HG02798 (cell line): Measurements from ENCODE around the gene CASD1.

Source experiments
- ATAC-seq: cut with Tn5 transposase; IDR thresholded peaks from one replicate; pipeline ENCODE4 v1.9.1; 2021; ENCODE audit warnings: mild to moderate bottlenecking; ENCODE audit not compliant: unreplicated experiment, poor library complexity

CASD1 gene

GRCh38 chr7:94512735-94513564 is 3.3 kb downstream of the CASD1 start:
- ATAC-seq = no peak

- ATAC-seq = no peak
Observed at GRCh38 chr7:94513565-94513860, 3.9 kb downstream of the CASD1 start.

- no peak for ATAC-seq
Observed at GRCh38 chr7:94514140-94514889, 4.7 kb downstream of the CASD1 start.

- no peak for ATAC-seq
Observed at GRCh38 chr7:94514917-94515316, 5.3 kb downstream of the CASD1 start.

GRCh38 chr7:94525923-94526322 is 16.3 kb downstream of the CASD1 start:
- no peak for ATAC-seq

- no peak for ATAC-seq
Observed at GRCh38 chr7:94529516-94529915, 19.9 kb downstream of the CASD1 start.

- no peak for ATAC-seq
Observed at GRCh38 chr7:94530109-94530508, 20.5 kb downstream of the CASD1 start.

GRCh38 chr7:94532676-94533075 is 23.1 kb downstream of the CASD1 start:
- ATAC-seq = no peak

- ATAC-seq = no peak
Observed at GRCh38 chr7:94540428-94540827, 30.8 kb downstream of the CASD1 start.

GRCh38 chr7:94547126-94547525 is 37.5 kb downstream of the CASD1 start:
- no peak for ATAC-seq

- ATAC-seq = peak; percentile 52
Observed at GRCh38 chr7:94556028-94556427, 46.4 kb downstream of the CASD1 start.

- no peak for ATAC-seq
Observed at GRCh38 chr7:94557215-94557614, 47.6 kb downstream of the CASD1 start.

- ATAC-seq = no peak
Observed at GRCh38 chr7:94559972-94560371, 50.4 kb downstream of the CASD1 start.

- ATAC-seq = no peak
Observed at GRCh38 chr7:94561841-94562514, 52.4 kb downstream of the CASD1 start.

- no peak for ATAC-seq
Observed at GRCh38 chr7:94562525-94562924, 52.9 kb downstream of the CASD1 start.

- no peak for ATAC-seq
Observed at GRCh38 chr7:94565247-94565894, 55.8 kb downstream of the CASD1 start.

GRCh38 chr7:94567396-94567795 is 57.8 kb downstream of the CASD1 start:
- no peak for ATAC-seq

- no peak for ATAC-seq
Observed at GRCh38 chr7:94571816-94572215, 62.2 kb downstream of the CASD1 start.

GRCh38 chr7:94575646-94576045 is 66.0 kb downstream of the CASD1 start:
- ATAC-seq = no peak

GRCh38 chr7:94576316-94576715 is 66.7 kb downstream of the CASD1 start:
- no peak for ATAC-seq

- no peak for ATAC-seq
Observed at GRCh38 chr7:94577357-94577756, 67.7 kb downstream of the CASD1 start.
